Endothelial cell of umbilical vein (primary cell): ENCODE results near the gene TACSTD2. TPM values are rescaled to one million over a fixed set of nuclear protein-coding genes. Genes with fewer than 3 reads are reported as not detected.

Experiments
- BruUV-seq: library from RNA; stranded (reverse); fragments of 400-500 nt; replicated peaks from 2 replicates; lab custom pipeline; 2021; lab: Mats Ljungman, UMichigan
- CTCF ChIA-PET: fragments of 300-600, 350-600 bp; sonication (Branson Sonifier 250); formaldehyde crosslinking; loops from one replicate; lab custom pipeline; 2021; ENCODE audit warnings: antibody characterized with exemption, inconsistent platforms; lab: Charles Lee
- POLR2A ChIA-PET: fragments of 300-600, 350-600 bp; sonication (Branson Sonifier 250); formaldehyde crosslinking; loops from one replicate; lab custom pipeline; 2021; ENCODE audit warnings: antibody characterized with exemption, inconsistent platforms; lab: Charles Lee
- DNase-seq: peaks from one replicate; pipeline ENCODE4 v3.0.0-alpha.2; 2011; ENCODE audit warnings: low read depth, low spot score
- FAIRE-seq: peaks from 2 replicates; lab custom pipeline; 2011; peaks lifted over from hg19 to GRCh38; lab: Jason Lieb, UNC
- H2AFZ ChIP-seq: 2 replicates; pipeline ENCODE4 v1.6.0; 2012; ENCODE audit warnings: low read depth, low read length, control low read depth, inconsistent platforms
- H3K27ac ChIP-seq: 2 replicates; pipeline ENCODE4 v1.5.1; 2011; ENCODE audit warnings: low read depth, mild to moderate bottlenecking, control low read depth, low read length, moderate library complexity; ENCODE audit not compliant: insufficient read depth
- H3K27me3 ChIP-seq, 2 experiments: 2 replicates each; pipeline versions ENCODE4 v1.6.0 to v1.6.1; 2011; ENCODE audit warnings: low read length in 2 of 2, mixed read lengths in 1 of 2; ENCODE audit not compliant: control insufficient read depth in 2 of 2, insufficient read depth in 2 of 2
- H3K36me3 ChIP-seq, 2 experiments: 2 replicates in 1 of 2; 3 replicates in 1 of 2; pipeline ENCODE4 v1.5.1; 2011; ENCODE audit warnings: low read length in 2 of 2, mild to moderate bottlenecking in 1 of 2, moderate library complexity in 1 of 2; ENCODE audit not compliant: control insufficient read depth in 2 of 2, insufficient read depth in 2 of 2; ENCODE audit errors: extremely low read depth in 1 of 2
- H3K4me1 ChIP-seq: 3 replicates; pipeline ENCODE4 v1.5.1; 2011; ENCODE audit warnings: mild to moderate bottlenecking, low read length; ENCODE audit not compliant: control insufficient read depth, insufficient read depth; ENCODE audit errors: extremely low read depth
- H3K4me2 ChIP-seq: 2 replicates; pipeline ENCODE4 v1.6.1; 2011; ENCODE audit warnings: low read length, control low read depth, mixed read lengths; ENCODE audit not compliant: insufficient read depth
- H3K4me3 ChIP-seq, 3 experiments: fragments of 200-600 bp in 1 of 3; sonication (generic), shearing (Covaris generic) in 1 of 3; replicated peaks in 1 of 3; 2 replicates each; pipeline ENCODE4 v1.5.1; 2011 to 2016; ENCODE audit warnings: control low read depth in 3 of 3, low read length in 3 of 3, mild to moderate bottlenecking in 2 of 3, inconsistent platforms in 1 of 3, low read depth in 1 of 3, moderate library complexity in 1 of 3; ENCODE audit not compliant: insufficient read depth in 1 of 3
- H3K79me2 ChIP-seq: 2 replicates; pipeline ENCODE4 v1.6.0; 2012; ENCODE audit warnings: low read length, inconsistent platforms; ENCODE audit not compliant: control insufficient read depth, insufficient read depth
- H3K9ac ChIP-seq: replicated peaks from 2 replicates; pipeline ENCODE3; 2011; ENCODE audit warnings: low read length, control low read depth; ENCODE audit not compliant: insufficient read depth; ENCODE audit errors: extremely low read depth
- H3K9me1 ChIP-seq: replicated peaks from 3 replicates; pipeline ENCODE4 v1.6.0; 2011; ENCODE audit warnings: mild to moderate bottlenecking, low read length; ENCODE audit not compliant: control insufficient read depth, insufficient read depth; ENCODE audit errors: extremely low read depth
- H3K9me3 ChIP-seq: replicated peaks from 2 replicates; pipeline ENCODE4 v1.5.1; 2012; ENCODE audit warnings: low read length, inconsistent platforms; ENCODE audit not compliant: control insufficient read depth, insufficient read depth
- H4K20me1 ChIP-seq: replicated peaks from 2 replicates; pipeline ENCODE3; 2011; ENCODE audit warnings: mild to moderate bottlenecking, low read length; ENCODE audit not compliant: control insufficient read depth, insufficient read depth; ENCODE audit errors: extremely low read depth
- CTCF ChIP-seq, 2 donors: IDR thresholded peaks; 1 replicate in 1 of 2; 2 replicates in 1 of 2; pipeline ENCODE4 v1.5.1; 2011; ENCODE audit warnings: low read length in 2 of 2, mild to moderate bottlenecking in 2 of 2, moderate library complexity in 2 of 2, control low read depth in 1 of 2, inconsistent platforms in 1 of 2, low read depth in 1 of 2; ENCODE audit not compliant: insufficient read depth in 1 of 2; ENCODE audit errors: extremely low read depth in 1 of 2
- EZH2 ChIP-seq: IDR thresholded peaks from 2 replicates; pipeline ENCODE4 v1.6.1; 2012; ENCODE audit warnings: borderline replicate concordance, low read depth, mild to moderate bottlenecking, moderate library complexity, low read length, inconsistent platforms; ENCODE audit not compliant: severe bottlenecking
- FOS ChIP-seq: IDR thresholded peaks from 2 replicates; pipeline ENCODE4 v1.6.1; 2011; ENCODE audit warnings: mild to moderate bottlenecking, low read length, moderate library complexity, borderline replicate concordance; ENCODE audit not compliant: insufficient read depth
- GATA2 ChIP-seq: IDR thresholded peaks from 2 replicates; pipeline ENCODE4 v1.7.0; 2011; ENCODE audit warnings: low read depth, mild to moderate bottlenecking, moderate library complexity, mixed read lengths, low read length; ENCODE audit not compliant: insufficient read length, insufficient read depth
- JUN ChIP-seq: IDR thresholded peaks from 2 replicates; pipeline ENCODE4 v1.6.1; 2011; ENCODE audit warnings: borderline replicate concordance, low read depth; ENCODE audit not compliant: insufficient read length, insufficient read depth
- MAX ChIP-seq: IDR thresholded peaks from 2 replicates; pipeline ENCODE4 v1.6.1; 2011; ENCODE audit not compliant: insufficient read depth, insufficient read length
- MYC ChIP-seq: IDR thresholded peaks from one replicate; pipeline ENCODE4 v1.6.1; 2011; ENCODE audit warnings: mild to moderate bottlenecking, low read depth, low read length
- POLR2A ChIP-seq: IDR thresholded peaks from 2 replicates; pipeline ENCODE4 v1.6.1; 2012; ENCODE audit warnings: low read depth, mild to moderate bottlenecking, control low read depth, low read length
- POLR2AphosphoS5 ChIP-seq: IDR thresholded peaks from 2 replicates; pipeline ENCODE4 v1.6.1; 2012; ENCODE audit warnings: low read depth, mild to moderate bottlenecking, control low read depth, low read length, moderate library complexity; ENCODE audit not compliant: insufficient read depth
- dilution Hi-C: fragments of 300-500 bp; cut with MboI; formaldehyde crosslinking; loops from one replicate; pipeline ENCODE4 v1.15.0; 2019; ENCODE audit warnings: low sequenced_read_pairs; ENCODE audit not compliant: extremely low pct_ligation_motif_present
- intact Hi-C: fragments of 100-400 bp; cut with micrococcal nuclease; formaldehyde crosslinking; loops from one replicate; pipeline ENCODE4 v1.10.0; 2022
- polyA plus RNA-seq, 4 experiments: library from polyadenylated mRNA; depleted of rRNA in 3 of 4; stranded (reverse) in 3 of 4; unstranded in 1 of 4; fragments of >200 nt; gene quantifications; 2 replicates each; pipeline versions ENCODE4 v1.2.1 to v1.2.3, GENCODE V29; 2011 to 2012; ENCODE audit warnings: missing spikeins in 1 of 4
- total RNA-seq: library from RNA; stranded (reverse); gene quantifications from 2 replicates; pipeline ENCODE4 v1.2.3, GENCODE V29; 2021

Gene TACSTD2
- total and polyA plus RNA-seq, 2 donors (not counting 3 experiments of a cell fraction or from before 2014, with no cell fraction given): 30.7 to 43.3 TPM

GRCh38 chr1:58592522-58593134, 15.6 kb upstream of the TACSTD2 start:
- DNase-seq (peak; percentile 98), FAIRE-seq (peak; percentile 99)
- Histone ChIP-seq H3K79me2 (peaks cover 7% of the 10 kb centered on the region), H3K36me3 (peaks cover 0 to 2% of the 10 kb centered on the region in 2 experiments), H3K9me3 (no peaks in the 10 kb centered on the region), H3K27ac (peak overlapping the region; percentile 91), H4K20me1 (no peaks in the 10 kb centered on the region), H3K9me1 (no peaks in the 10 kb centered on the region), H3K4me3 (no peak overlapping the region), H3K4me1 (peaks cover 22% of the 10 kb centered on the region), H3K27me3 (no peaks in the 10 kb centered on the region), H2AFZ (peak overlapping the region; percentile 30), H3K4me2 (peak overlapping the region; percentile 41), H3K9ac (peak overlapping the region; percentile 42)
- dilution Hi-C loops (no loop called here), intact Hi-C loops (loop anchor here (1.0 to 5.0 kb wide), 5 partner anchors 8 to 195 kb away; partner anchors contain the start of gene OMA1)
- TSS peak; percentile 51 for BruUV-seq
- POLR2A ChIA-PET: interaction anchor here (1.2 to 1.3 kb wide), 2 partner anchors 16 to 26 kb away, joined by 4 to 6 read pairs; no protein-coding TSS in a partner anchor
- TF ChIP-seq POLR2AphosphoS5 (peak; percentile 96), POLR2A (peak; percentile 79), GATA2 (peak; percentile 65), MAX (no peak), JUN (peak; percentile 92), MYC (no peak), EZH2 (no peak), FOS (peak; percentile 72), CTCF (IDR thresholded peaks at IDR 0.05; ENCODE audit: extremely low read depth in 1 of 2, insufficient read depth in 1 of 2, low read depth in 1 of 2, low read length in 2 of 2) (no peak)
- CTCF ChIA-PET: interaction anchor here (0.8 to 1.9 kb wide), 6 partner anchors 13 to 60 kb away, joined by 3 to 14 read pairs (median 4); partner anchors contain the start of gene OMA1
